Epithelial cell of esophagus (primary cell): ENCODE results near the gene HTR3A.
"Not testable (repeated sequence)": the region's sequence is repeated elsewhere in the genome, so short reads cannot be mapped to it uniquely, and the experiment has no call there.

Source experiments
- DNase-seq: peaks from one replicate; pipeline ENCODE4 v3.0.0; 2010; ENCODE audit warnings: low read depth
- H3K4me3 ChIP-seq: 2 replicates; pipeline ENCODE4 v1.5.1; 2011; ENCODE audit warnings: mild to moderate bottlenecking, low read length, control low read depth
- TF ChIP-seq, protein P1 (sequence below): IDR thresholded peaks from 2 replicates; pipeline ENCODE4 v1.5.1; 2011; ENCODE audit warnings: low read depth, mild to moderate bottlenecking, low read length, control low read depth, inconsistent platforms; ENCODE audit not compliant: insufficient read depth; ENCODE audit errors: missing control alignments

Gene HTR3A

DNA sequence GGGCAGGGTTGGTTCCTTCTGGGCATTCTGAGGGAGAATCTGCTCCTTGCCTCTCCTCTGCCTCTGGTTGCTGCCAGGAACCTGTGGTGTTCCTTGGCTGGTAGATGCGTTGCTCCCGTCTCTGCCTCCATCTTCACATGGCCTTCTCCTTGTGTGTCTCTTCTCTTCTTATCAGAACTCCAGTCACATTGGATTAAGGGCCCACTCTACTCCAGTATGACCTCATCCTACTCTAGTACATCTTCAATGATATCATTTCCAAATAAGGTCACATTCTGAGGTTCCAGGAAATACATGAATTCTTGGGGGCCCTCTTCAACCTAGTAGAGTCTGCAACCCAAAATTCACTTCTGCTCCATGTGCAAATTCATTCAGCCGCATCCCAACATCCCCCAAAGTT, 37.0 kb upstream of the HTR3A start:
- no peak for DNase-seq
- no peak overlapping the region for H3K4me3 ChIP-seq
- TF ChIP-seq, protein P1, sequence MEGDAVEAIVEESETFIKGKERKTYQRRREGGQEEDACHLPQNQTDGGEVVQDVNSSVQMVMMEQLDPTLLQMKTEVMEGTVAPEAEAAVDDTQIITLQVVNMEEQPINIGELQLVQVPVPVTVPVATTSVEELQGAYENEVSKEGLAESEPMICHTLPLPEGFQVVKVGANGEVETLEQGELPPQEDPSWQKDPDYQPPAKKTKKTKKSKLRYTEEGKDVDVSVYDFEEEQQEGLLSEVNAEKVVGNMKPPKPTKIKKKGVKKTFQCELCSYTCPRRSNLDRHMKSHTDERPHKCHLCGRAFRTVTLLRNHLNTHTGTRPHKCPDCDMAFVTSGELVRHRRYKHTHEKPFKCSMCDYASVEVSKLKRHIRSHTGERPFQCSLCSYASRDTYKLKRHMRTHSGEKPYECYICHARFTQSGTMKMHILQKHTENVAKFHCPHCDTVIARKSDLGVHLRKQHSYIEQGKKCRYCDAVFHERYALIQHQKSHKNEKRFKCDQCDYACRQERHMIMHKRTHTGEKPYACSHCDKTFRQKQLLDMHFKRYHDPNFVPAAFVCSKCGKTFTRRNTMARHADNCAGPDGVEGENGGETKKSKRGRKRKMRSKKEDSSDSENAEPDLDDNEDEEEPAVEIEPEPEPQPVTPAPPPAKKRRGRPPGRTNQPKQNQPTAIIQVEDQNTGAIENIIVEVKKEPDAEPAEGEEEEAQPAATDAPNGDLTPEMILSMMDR, result no peak

- DNase-seq, result no peak
- TF ChIP-seq, protein P1, result no peak
- H3K4me3 ChIP-seq, result no peak overlapping the region
Observed at GRCh38 chr11:113942256-113942655, 32.7 kb upstream of the HTR3A start.

GRCh38 chr11:113946162-113946561, 28.7 kb upstream of the HTR3A start:
- not testable (repeated sequence) for DNase-seq, H3K4me3 ChIP-seq

DNA sequence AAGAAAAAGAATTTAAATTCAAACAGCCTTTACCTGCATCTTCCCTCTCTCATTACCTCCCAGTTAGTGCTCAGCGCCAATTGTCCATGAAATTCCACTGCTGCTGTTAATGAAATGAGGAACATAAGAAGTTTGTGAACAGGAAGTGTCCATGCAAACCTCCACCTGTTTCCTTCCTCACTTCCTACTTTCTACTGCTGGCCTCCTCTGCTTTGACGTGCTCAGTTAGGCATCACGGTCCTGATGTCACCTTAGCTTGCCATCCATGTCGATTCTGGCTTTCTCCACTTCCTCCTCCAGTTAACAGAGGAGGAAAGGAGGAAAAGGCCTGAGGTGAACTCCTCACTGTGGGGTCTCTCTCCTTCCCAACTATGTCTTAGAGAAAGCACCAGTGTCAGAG, 26.9 kb upstream of the HTR3A start:
- TF ChIP-seq, protein P1, result no peak
- no peak overlapping the region for H3K4me3 ChIP-seq
- no peak for DNase-seq

- no peak overlapping the region for H3K4me3 ChIP-seq
- TF ChIP-seq, protein P1, result no peak
Observed at GRCh38 chr11:113949891-113950290, 25.0 kb upstream of the HTR3A start.

DNA sequence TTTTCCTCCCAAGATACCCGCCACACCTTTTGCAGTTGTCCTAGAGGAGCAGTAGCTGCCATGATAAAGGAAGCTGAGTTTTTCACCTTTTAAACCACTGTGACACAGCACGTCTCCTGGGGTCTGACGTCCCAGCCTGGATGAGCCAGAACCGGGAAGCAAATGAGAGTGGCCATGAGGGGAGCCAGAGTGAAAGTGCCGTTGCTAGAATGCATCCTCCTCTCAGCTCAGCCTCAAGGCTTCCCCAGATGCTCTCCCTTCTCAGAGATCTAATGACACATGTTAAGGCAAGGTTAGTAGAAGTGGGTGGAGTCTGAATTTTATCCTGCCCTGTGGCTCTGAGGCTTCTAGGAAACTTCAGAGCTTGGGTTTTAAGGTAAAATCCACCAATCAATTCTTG, 23.4 kb upstream of the HTR3A start:
- TF ChIP-seq, protein P1, result no peak
- H3K4me3 ChIP-seq, result no peak overlapping the region
- no peak for DNase-seq

More at GRCh38 chr11:113949891-113950290, 25.0 kb upstream of the HTR3A start:
- no peak for DNase-seq

DNA sequence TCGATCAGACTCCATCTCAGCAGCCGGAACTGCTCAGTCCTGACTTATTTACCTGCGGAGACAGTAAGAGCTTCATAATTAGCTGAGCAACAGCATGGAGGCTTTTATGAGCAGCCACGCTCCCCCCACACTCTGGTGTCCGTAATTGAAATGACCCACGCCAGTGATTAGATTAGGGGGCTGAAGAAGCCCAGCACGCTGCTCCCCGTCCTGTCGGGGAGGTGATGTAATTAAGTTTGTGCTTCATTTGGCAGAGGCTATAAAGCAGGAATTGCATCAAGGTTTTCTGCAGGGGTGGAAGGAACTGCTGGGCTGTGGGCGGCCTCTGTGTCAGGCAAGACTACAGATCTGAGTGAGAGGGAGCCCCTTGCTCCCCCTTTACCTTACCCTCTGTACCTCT, 22.8 kb upstream of the HTR3A start:
- H3K4me3 ChIP-seq, result no peak overlapping the region
- TF ChIP-seq, protein P1, result no peak
- no peak for DNase-seq

- no peak overlapping the region for H3K4me3 ChIP-seq
- no peak for DNase-seq
Observed at GRCh38 chr11:113952588-113952987, 22.3 kb upstream of the HTR3A start.

More at GRCh38 chr11:113952588-113952987, 22.3 kb upstream of the HTR3A start:
- TF ChIP-seq, protein P1, result no peak
